Measurements from ENCODE around the gene KRT77. TPM values are rescaled to one million over a fixed set of nuclear protein-coding genes. Genes with fewer than 3 reads are reported as not detected.
A peak's percentile ranks its signal among the peaks of the same experiment; 100 is the strongest.

KRT77 gene
- polyA plus RNA-seq, 1 of the 3 experiments (the other 2 are of a cell fraction) = not detected

- 57% methylated on average over 3 of the region's 8 CpGs for WGBS (ENCODE audit: low lambda C conversion rate)
- H3K27me3 ChIP-seq (ENCODE audit: insufficient read depth) = peaks cover 40% of the 10 kb centered on the region; the same call in 1 of the 2 replicates
- no peak overlapping the region for H3K4me2 ChIP-seq
- TF ChIP-seq RAD21 (IDR thresholded peaks at IDR 0.05; ENCODE audit: low read length) (no peak), CTCF (IDR thresholded peaks at IDR 0.05) (peak; percentile 22; the same call in 1 of the 2 replicates), EZH2phosphoT487 (IDR thresholded peaks at IDR 0.05; ENCODE audit: borderline replicate concordance, low read depth) (no peak), RCOR1 (IDR thresholded peaks at IDR 0.05; ENCODE audit: low read length) (no peak), USF1 (IDR thresholded peaks at IDR 0.05; ENCODE audit: borderline replicate concordance, low read depth) (no peak), TEAD4 (IDR thresholded peaks at IDR 0.05; ENCODE audit: borderline replicate concordance, insufficient read depth) (no peak), JUND (IDR thresholded peaks at IDR 0.05) (no peak)
- H3K9me2 ChIP-seq = no peaks in the 10 kb centered on the region
- no peak overlapping the region for H3K27ac ChIP-seq (ENCODE audit: low read depth in 2 of 2, low read length in 1 of 2)
- POLR2A ChIA-PET = no interaction called here
- H3K9ac ChIP-seq = no peak overlapping the region
- no peaks in the 10 kb centered on the region for H3K36me3 ChIP-seq (replicated peaks in 1 of 2; ENCODE audit: control insufficient read depth in 1 of 2, insufficient read depth in 2 of 2, low read length in 1 of 2)
- no peaks in the 10 kb centered on the region for H4K20me1 ChIP-seq (ENCODE audit: insufficient read depth)
- no peaks in the 10 kb centered on the region for H3K9me3 ChIP-seq
- H3K4me3 ChIP-seq (ENCODE audit: low read depth in 2 of 2, low read length in 1 of 2) = no peak overlapping the region
- H2AFZ ChIP-seq (ENCODE audit: low read depth) = no peak overlapping the region
- H3K4me1 ChIP-seq (ENCODE audit: control insufficient read depth in 1 of 2, insufficient read depth in 2 of 2, low read depth in 1 of 2, low read length in 1 of 2) = peaks cover 0 to 13% of the 10 kb centered on the region in 2 experiments; a peak in 1 of 4 replicates
- no peaks in the 10 kb centered on the region for H3K79me2 ChIP-seq (ENCODE audit: insufficient read depth)
- DNase-seq = peak; percentile 34
- CTCF ChIA-PET = interaction anchor here (1.4 to 1.5 kb wide), 3 partner anchors 16 to 1707 kb away, joined by 3 to 8 read pairs (median 4); no protein-coding TSS in a partner anchor
- no peaks in the 10 kb centered on the region for H3F3A ChIP-seq (replicated peaks; ENCODE audit: insufficient read depth)
Measured at GRCh38 chr12:52692254-52692653, 11.1 kb downstream of the KRT77 start.

- H3K27ac ChIP-seq (ENCODE audit: low read depth in 2 of 2, low read length in 1 of 2) = no peak overlapping the region
- ChIA-PET POLR2A (no interaction called here), CTCF (interaction anchor here (1.5 kb wide), 2 partner anchors 188 to 1708 kb away, joined by 3 to 8 read pairs; no protein-coding TSS in a partner anchor)
- WGBS (ENCODE audit: low lambda C conversion rate) = 11% methylated on average over 2 of the region's 2 CpGs
- peak; percentile 77 for DNase-seq
- H3K4me2 ChIP-seq = no peak overlapping the region
- no peak overlapping the region for H2AFZ ChIP-seq (ENCODE audit: low read depth)
- no peaks in the 10 kb centered on the region for H4K20me1 ChIP-seq (ENCODE audit: insufficient read depth)
- peaks cover 0 to 13% of the 10 kb centered on the region in 2 experiments; a peak in 1 of 4 replicates for H3K4me1 ChIP-seq (ENCODE audit: control insufficient read depth in 1 of 2, insufficient read depth in 2 of 2, low read depth in 1 of 2, low read length in 1 of 2)
- no peaks in the 10 kb centered on the region for H3F3A ChIP-seq (replicated peaks; ENCODE audit: insufficient read depth)
- H3K36me3 ChIP-seq (replicated peaks in 1 of 2; ENCODE audit: control insufficient read depth in 1 of 2, insufficient read depth in 2 of 2, low read length in 1 of 2) = no peaks in the 10 kb centered on the region
- peaks cover 40% of the 10 kb centered on the region; the same call in 1 of the 2 replicates for H3K27me3 ChIP-seq (ENCODE audit: insufficient read depth)
- H3K79me2 ChIP-seq (ENCODE audit: insufficient read depth) = no peaks in the 10 kb centered on the region
- H3K9ac ChIP-seq = no peak overlapping the region
- TF ChIP-seq REST (IDR thresholded peaks at IDR 0.05; ENCODE audit: low read depth, low read length) (no peak), YY1 (IDR thresholded peaks at IDR 0.05; ENCODE audit: low read depth) (no peak), EP300 (IDR thresholded peaks at IDR 0.05; ENCODE audit: borderline replicate concordance in 1 of 2, low read depth in 1 of 2, low read length in 1 of 2) (no peak)
- H3K9me3 ChIP-seq = no peaks in the 10 kb centered on the region
- H3K9me2 ChIP-seq = no peaks in the 10 kb centered on the region
- no peak overlapping the region for H3K4me3 ChIP-seq (ENCODE audit: low read depth in 2 of 2, low read length in 1 of 2)
Measured at GRCh38 chr12:52691841-52692150, 11.5 kb downstream of the KRT77 start.

Data from SK-N-SH (cell line).